GM12875 (cell line): Measurements from ENCODE around the gene HSD17B13.

ENCODE experiments used
- H3K4me3 ChIP-seq: one replicate; pipeline ENCODE4 v1.5.1; 2011; ENCODE audit warnings: low read depth, low read length, control low read depth
- CTCF ChIP-seq: IDR thresholded peaks from 2 replicates; pipeline ENCODE4 v1.5.1; 2011; ENCODE audit warnings: low read depth, mild to moderate bottlenecking, control low read depth, inconsistent platforms, low read length, moderate library complexity, borderline replicate concordance; ENCODE audit not compliant: insufficient read depth

The HSD17B13 gene

DNA sequence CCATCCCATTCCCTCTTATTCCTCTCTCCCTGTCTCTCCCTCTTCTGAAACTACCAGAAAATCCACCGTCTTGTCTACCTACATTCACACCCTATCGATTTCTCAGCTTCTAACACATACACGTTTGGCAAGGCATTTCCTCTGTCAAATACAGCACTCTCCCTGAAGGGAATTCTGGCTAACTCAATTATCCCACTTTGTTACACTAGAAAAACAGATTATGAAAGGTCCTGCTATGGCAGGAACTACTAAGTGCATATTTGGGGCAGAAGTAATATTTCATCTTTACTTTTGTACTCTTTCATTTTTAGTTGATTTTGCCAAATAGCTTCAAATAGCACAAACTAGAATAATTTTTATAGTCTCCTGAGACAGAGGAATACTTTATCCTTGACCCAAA is 55.7 kb downstream of the HSD17B13 start:
- TF ChIP-seq CTCF: no peak
- no peak overlapping the region for H3K4me3 ChIP-seq

- no peak overlapping the region for H3K4me3 ChIP-seq
- TF ChIP-seq CTCF: no peak
These were observed 59.8 kb downstream of the HSD17B13 start for GRCh38 chr4:87262886-87263285.

DNA sequence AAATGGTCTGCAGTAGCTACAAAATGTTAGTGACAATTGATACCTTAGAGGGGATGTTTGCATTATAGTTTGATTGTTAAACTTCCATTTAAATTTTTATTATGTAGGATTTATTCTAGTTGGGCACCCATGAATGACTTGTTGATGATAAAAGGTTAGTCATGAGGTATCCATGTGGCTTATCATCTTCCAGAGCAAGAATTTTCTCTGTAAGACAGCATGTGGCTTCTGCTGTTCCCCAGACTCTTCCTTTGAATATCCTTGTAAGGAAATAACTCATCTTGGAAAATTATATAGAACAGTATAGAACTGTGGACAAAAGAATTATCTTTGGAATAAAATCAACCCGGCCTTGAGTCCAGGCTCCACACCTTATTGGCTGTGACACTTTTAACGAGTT is 62.2 kb downstream of the HSD17B13 start:
- TF ChIP-seq CTCF: no peak

GRCh38 chr4:87258677-87259076 is 64.0 kb downstream of the HSD17B13 start:
- no peak for TF ChIP-seq CTCF
- H3K4me3 ChIP-seq: no peak overlapping the region

More for the DNA sequence above, 62.2 kb downstream of the HSD17B13 start:
- no peak overlapping the region for H3K4me3 ChIP-seq

GRCh38 chr4:87257523-87257922 is 65.2 kb downstream of the HSD17B13 start:
- H3K4me3 ChIP-seq: no peak overlapping the region
- TF ChIP-seq CTCF: no peak

- no peak overlapping the region for H3K4me3 ChIP-seq
- no peak for TF ChIP-seq CTCF
These were observed 66.9 kb downstream of the HSD17B13 start for GRCh38 chr4:87255755-87256154.
